Right lobe of liver (tissue), 6 donors: ENCODE results near the gene CDKN2A. TPM values are rescaled to one million over a fixed set of nuclear protein-coding genes. Genes with fewer than 3 reads are reported as not detected.

Source experiments
- ATAC-seq, 4 donors: fragments of 200-7000 bp; cut with Tn5 transposase; one replicate each; pipeline ENCODE4 v1.9.1; 2020; ENCODE audit warnings: mild to moderate bottlenecking in 4 of 4, moderate library complexity in 4 of 4
- DNase-seq, 3 donors: peaks; one replicate each; pipeline ENCODE4 v3.0.0-alpha.2; 2020
- H3K27ac ChIP-seq, 3 donors: fragments of 200-600 bp; one replicate each; pipeline ENCODE4 v1.8.0; 2022
- H3K27me3 ChIP-seq, 2 donors: fragments of 200-600 bp; one replicate each; pipeline ENCODE4 v1.8.0; 2022
- H3K36me3 ChIP-seq, 4 donors: fragments of 200-600 bp; sonication (generic) in 1 of 4; one replicate each; pipeline versions ENCODE4 v1.5.1 to v1.8.0; 2017 to 2022; ENCODE audit warnings: control low read depth in 1 of 4
- H3K4me1 ChIP-seq, 4 donors: fragments of 200-600 bp; sonication (generic) in 1 of 4; one replicate each; pipeline versions ENCODE4 v1.5.1 to v1.8.0; 2017 to 2022; ENCODE audit warnings: control low read depth in 1 of 4
- H3K4me3 ChIP-seq, 3 donors: fragments of 200-600 bp; one replicate each; pipeline ENCODE4 v1.8.0; 2022
- H3K9me3 ChIP-seq, 4 donors: fragments of 200-600 bp; sonication (generic) in 1 of 4; one replicate each; pipeline versions ENCODE4 v1.5.1 to v1.8.0; 2017 to 2022; ENCODE audit warnings: control low read depth in 1 of 4
- CTCF ChIP-seq, 4 donors: fragments of 200-600 bp in 3 of 4; fragments of 450-650 bp in 1 of 4; IDR thresholded peaks; one replicate each; pipeline versions ENCODE4 v1.5.1 to v1.8.0; 2016 to 2022; ENCODE audit warnings: antibody characterized with exemption in 4 of 4, mild to moderate bottlenecking in 2 of 4
- POLR2A ChIP-seq: fragments of 450-650 bp; IDR thresholded peaks from one replicate; pipeline ENCODE4 v1.6.1; 2017; ENCODE audit warnings: antibody characterized with exemption, mild to moderate bottlenecking
- WGBS: methylation state at CpG from one replicate; pipeline ENCODE4 v1.1.6; 2018; ENCODE audit warnings: low coverage, low lambda C conversion rate; ENCODE audit not compliant: insufficient coverage; ENCODE audit errors: missing lambda C conversion rate; 5-methylcytosine and 5-hydroxymethylcytosine counted together
- intact Hi-C, 2 donors: fragments of 100-400 bp; cut with DNase I; formaldehyde crosslinking; loops; one replicate each; pipeline versions ENCODE4 v1.11.2 to v1.14.1; 2022
- total RNA-seq, 6 experiments: library from RNA; depleted of rRNA in 2 of 6; stranded (reverse); fragments of >200 nt in 2 of 6; fragmentation: NEBNext Ultra II Directional in 3 of 6; extraction: Animal tissue kit (Norgen Biotek cat#: 25700) in 3 of 6; gene quantifications; one replicate each; pipeline versions ENCODE4 v1.1.0 to v1.2.4, GENCODE V29; 2016 to 2023
- donor health status: DM: no; HTN: yes; CAD: no.
- donor health status: DM: no; HTN: no; CAD: no.
- donor health status: DM: no; HTN: no; CAD: no.
- donor health status: DM: no; HTN: yes; CAD: no.
- donor health status: DM: no; HTN: yes; CAD: no.

Gene CDKN2A
- total RNA-seq, 6 experiments from 2014 or later, result 0.30 to 1.4 (median 1.2) TPM; not detected in 1

- TF ChIP-seq CTCF (IDR thresholded peaks at IDR 0.05) (no peak), POLR2A (no peak)
- intact Hi-C loops, result no loop called here
- Histone ChIP-seq H3K27ac (no peak overlapping the region), H3K36me3 (no peaks in the 10 kb centered on the region), H3K4me1 (no peaks in the 10 kb centered on the region), H3K9me3 (no peaks in the 10 kb centered on the region), H3K4me3 (no peak overlapping the region), H3K27me3 (no peaks in the 10 kb centered on the region)
- ATAC-seq (no peak), DNase-seq (no peak)
- WGBS, result 100% methylated on average over 1 of the region's 1 CpG
Observed at GRCh38 chr9:21936161-21936560, 58.0 kb downstream of the CDKN2A start.

GRCh38 chr9:21935631-21936030, 58.6 kb downstream of the CDKN2A start:
- WGBS, result 56% methylated on average over 1 of the region's 1 CpG
- H3K9me3 ChIP-seq, result no peaks in the 10 kb centered on the region
- intact Hi-C loops, result no loop called here

GRCh38 chr9:21933865-21934264, 60.3 kb downstream of the CDKN2A start:
- no peaks in the 10 kb centered on the region for H3K4me1 ChIP-seq
- no peaks in the 10 kb centered on the region for H3K9me3 ChIP-seq
- DNase-seq, result no peak
- no peaks in the 10 kb centered on the region for H3K36me3 ChIP-seq
- 100% methylated on average over 1 of the region's 2 CpGs for whole genome bisulfite sequencing
- no peaks in the 10 kb centered on the region for H3K27me3 ChIP-seq
- no peak overlapping the region for H3K27ac ChIP-seq
- TF ChIP-seq POLR2A (no peak), CTCF (IDR thresholded peaks at IDR 0.05) (no peak)
- no peak for ATAC-seq
- no peak overlapping the region for H3K4me3 ChIP-seq
- intact Hi-C loops, result no loop called here

More at GRCh38 chr9:21935631-21936030, 58.6 kb downstream of the CDKN2A start:
- H3K36me3 ChIP-seq, result no peaks in the 10 kb centered on the region
- no peaks in the 10 kb centered on the region for H3K27me3 ChIP-seq
- no peaks in the 10 kb centered on the region for H3K4me1 ChIP-seq
- TF ChIP-seq CTCF (IDR thresholded peaks at IDR 0.05) (no peak), POLR2A (no peak)
- H3K4me3 ChIP-seq, result no peak overlapping the region
- no peak overlapping the region for H3K27ac ChIP-seq
- ATAC-seq (no peak), DNase-seq (no peak)

GRCh38 chr9:21933281-21933680, 60.9 kb downstream of the CDKN2A start:
- Histone ChIP-seq H3K4me3 (no peak overlapping the region), H3K27me3 (no peaks in the 10 kb centered on the region), H3K4me1 (no peaks in the 10 kb centered on the region), H3K27ac (no peak overlapping the region), H3K36me3 (no peaks in the 10 kb centered on the region), H3K9me3 (no peaks in the 10 kb centered on the region)
- DNase-seq, result no peak
- intact Hi-C loops, result no loop called here
- no peak for ATAC-seq
- TF ChIP-seq CTCF (IDR thresholded peaks at IDR 0.05) (no peak), POLR2A (no peak)

- DNase-seq (no peak), ATAC-seq (no peak)
- TF ChIP-seq CTCF (IDR thresholded peaks at IDR 0.05) (no peak), POLR2A (no peak)
- Histone ChIP-seq H3K9me3 (no peaks in the 10 kb centered on the region), H3K4me1 (no peaks in the 10 kb centered on the region), H3K4me3 (no peak overlapping the region), H3K36me3 (no peaks in the 10 kb centered on the region), H3K27ac (no peak overlapping the region), H3K27me3 (no peaks in the 10 kb centered on the region)
- WGBS, result no CpG with 5 or more reads among the region's 1 CpG
- intact Hi-C loops, result no loop called here
Observed at GRCh38 chr9:21931428-21931827, 62.8 kb downstream of the CDKN2A start.
